IMR-90 (cell line): ENCODE data around the gene TRIM22.

Source experiments
- BHLHE40 ChIP-seq: fragments of 150-350 bp; IDR thresholded peaks from 2 replicates; pipeline ENCODE4 v1.6.1; 2016; ENCODE audit warnings: mild to moderate bottlenecking, low read depth, low read length
- CEBPB ChIP-seq: IDR thresholded peaks from 2 replicates; pipeline ENCODE4 v1.6.1; 2012; ENCODE audit warnings: low read depth, low read length, improper control_type of control experiment
- FOS ChIP-seq: fragments of 150-350 bp; IDR thresholded peaks from 2 replicates; pipeline ENCODE4 v1.6.1; 2016; ENCODE audit warnings: low read depth, low read length
- MAFK ChIP-seq: IDR thresholded peaks from 2 replicates; pipeline ENCODE4 v1.6.1; 2012; ENCODE audit warnings: low read depth, low read length, improper control_type of control experiment
- MAZ ChIP-seq: IDR thresholded peaks from 2 replicates; pipeline ENCODE4 v1.6.1; 2012; ENCODE audit warnings: low read depth, mild to moderate bottlenecking, low read length, improper control_type of control experiment, moderate library complexity, borderline replicate concordance
- MXI1 ChIP-seq: IDR thresholded peaks from 2 replicates; pipeline ENCODE4 v1.6.1; 2012; ENCODE audit warnings: low read depth, mild to moderate bottlenecking, low read length, moderate library complexity, borderline replicate concordance
- POLR2A ChIP-seq: IDR thresholded peaks from 2 replicates; pipeline ENCODE4 v1.6.1; 2012; ENCODE audit warnings: mild to moderate bottlenecking, low read depth, low read length
- RAD21 ChIP-seq: IDR thresholded peaks from 2 replicates; pipeline ENCODE4 v1.6.1; 2012; ENCODE audit warnings: low read length, improper control_type of control experiment
- RCOR1 ChIP-seq: IDR thresholded peaks from 2 replicates; pipeline ENCODE4 v1.6.1; 2012; ENCODE audit warnings: mild to moderate bottlenecking, low read length, improper control_type of control experiment; ENCODE audit not compliant: insufficient replicate concordance
- SMC3 ChIP-seq: fragments of 150-350 bp; IDR thresholded peaks from 2 replicates; pipeline ENCODE4 v1.6.1; 2016; ENCODE audit warnings: low read depth, mild to moderate bottlenecking, antibody characterized with exemption, low read length, moderate library complexity
- TF ChIP-seq, protein P1 (sequence below): conservative IDR thresholded peaks from 2 replicates; pipeline ENCODE4 v1.5.1; 2012; ENCODE audit warnings: mild to moderate bottlenecking, low read depth, low read length, improper control_type of control experiment
- TF ChIP-seq, protein P2 (sequence below): fragments of 150-350 bp; IDR thresholded peaks from 2 replicates; pipeline ENCODE4 v1.6.1; 2017; ENCODE audit warnings: mild to moderate bottlenecking, antibody characterized with exemption, low read length, low read depth

GRCh38 chr11:5671831-5672230 is 17.8 kb upstream of the TRIM22 start:
- TF ChIP-seq, protein P1, sequence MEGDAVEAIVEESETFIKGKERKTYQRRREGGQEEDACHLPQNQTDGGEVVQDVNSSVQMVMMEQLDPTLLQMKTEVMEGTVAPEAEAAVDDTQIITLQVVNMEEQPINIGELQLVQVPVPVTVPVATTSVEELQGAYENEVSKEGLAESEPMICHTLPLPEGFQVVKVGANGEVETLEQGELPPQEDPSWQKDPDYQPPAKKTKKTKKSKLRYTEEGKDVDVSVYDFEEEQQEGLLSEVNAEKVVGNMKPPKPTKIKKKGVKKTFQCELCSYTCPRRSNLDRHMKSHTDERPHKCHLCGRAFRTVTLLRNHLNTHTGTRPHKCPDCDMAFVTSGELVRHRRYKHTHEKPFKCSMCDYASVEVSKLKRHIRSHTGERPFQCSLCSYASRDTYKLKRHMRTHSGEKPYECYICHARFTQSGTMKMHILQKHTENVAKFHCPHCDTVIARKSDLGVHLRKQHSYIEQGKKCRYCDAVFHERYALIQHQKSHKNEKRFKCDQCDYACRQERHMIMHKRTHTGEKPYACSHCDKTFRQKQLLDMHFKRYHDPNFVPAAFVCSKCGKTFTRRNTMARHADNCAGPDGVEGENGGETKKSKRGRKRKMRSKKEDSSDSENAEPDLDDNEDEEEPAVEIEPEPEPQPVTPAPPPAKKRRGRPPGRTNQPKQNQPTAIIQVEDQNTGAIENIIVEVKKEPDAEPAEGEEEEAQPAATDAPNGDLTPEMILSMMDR: no peak
- TF ChIP-seq MAFK (no peak), CEBPB (no peak), MXI1 (no peak), POLR2A (no peak), SMC3 (no peak), RAD21 (no peak), FOS (no peak), MAZ (no peak), RCOR1 (no peak), BHLHE40 (no peak)
- TF ChIP-seq, protein P2, sequence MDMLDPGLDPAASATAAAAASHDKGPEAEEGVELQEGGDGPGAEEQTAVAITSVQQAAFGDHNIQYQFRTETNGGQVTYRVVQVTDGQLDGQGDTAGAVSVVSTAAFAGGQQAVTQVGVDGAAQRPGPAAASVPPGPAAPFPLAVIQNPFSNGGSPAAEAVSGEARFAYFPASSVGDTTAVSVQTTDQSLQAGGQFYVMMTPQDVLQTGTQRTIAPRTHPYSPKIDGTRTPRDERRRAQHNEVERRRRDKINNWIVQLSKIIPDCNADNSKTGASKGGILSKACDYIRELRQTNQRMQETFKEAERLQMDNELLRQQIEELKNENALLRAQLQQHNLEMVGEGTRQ: no peak
